Measurements from ENCODE around the gene PTTG1IP2.

The PTTG1IP2 gene

DNA sequence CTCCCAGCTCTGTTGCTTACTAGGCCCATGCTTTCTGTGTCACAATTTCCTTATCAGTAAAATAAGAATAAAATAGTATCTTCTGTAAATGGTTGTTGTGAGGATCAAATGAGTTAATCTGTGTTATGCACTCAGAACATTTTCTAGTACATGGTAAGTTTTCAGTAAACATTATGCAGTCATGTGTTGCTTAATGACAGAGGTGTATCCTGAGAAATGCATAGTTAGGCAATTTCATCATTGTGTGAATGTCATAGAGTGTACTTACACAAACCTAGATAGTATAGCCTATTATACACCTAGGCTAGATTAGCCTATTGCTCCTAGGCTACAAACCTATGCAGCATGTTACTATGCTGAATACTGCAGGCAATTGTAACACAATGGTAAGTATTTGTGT lies 4.4 kb downstream of the PTTG1IP2 start:
- Histone ChIP-seq H3K27me3 (ENCODE audit: control insufficient read depth in 5 of 5, insufficient read depth in 4 of 5, low read length in 5 of 5) (no peaks in the 10 kb centered on the region), H3K4me3 (ENCODE audit: low read depth in 1 of 5, low read length in 5 of 5) (no peak overlapping the region), H3K27ac (ENCODE audit: low read depth, low read length) (no peak overlapping the region), H3K9ac (ENCODE audit: low read length in 5 of 5) (no peak overlapping the region), H3K9me3 (ENCODE audit: control insufficient read depth in 5 of 5, low read length in 5 of 5) (no peaks in the 10 kb centered on the region), H3K36me3 (ENCODE audit: control insufficient read depth in 5 of 5, insufficient read depth in 5 of 5, low read length in 5 of 5) (no peaks in the 10 kb centered on the region), H3K4me1 (ENCODE audit: control insufficient read depth in 5 of 5, insufficient read depth in 5 of 5, low read length in 5 of 5) (peaks cover 0 to 6% (median 2%) of the 10 kb centered on the region in 5 donors)

DNA sequence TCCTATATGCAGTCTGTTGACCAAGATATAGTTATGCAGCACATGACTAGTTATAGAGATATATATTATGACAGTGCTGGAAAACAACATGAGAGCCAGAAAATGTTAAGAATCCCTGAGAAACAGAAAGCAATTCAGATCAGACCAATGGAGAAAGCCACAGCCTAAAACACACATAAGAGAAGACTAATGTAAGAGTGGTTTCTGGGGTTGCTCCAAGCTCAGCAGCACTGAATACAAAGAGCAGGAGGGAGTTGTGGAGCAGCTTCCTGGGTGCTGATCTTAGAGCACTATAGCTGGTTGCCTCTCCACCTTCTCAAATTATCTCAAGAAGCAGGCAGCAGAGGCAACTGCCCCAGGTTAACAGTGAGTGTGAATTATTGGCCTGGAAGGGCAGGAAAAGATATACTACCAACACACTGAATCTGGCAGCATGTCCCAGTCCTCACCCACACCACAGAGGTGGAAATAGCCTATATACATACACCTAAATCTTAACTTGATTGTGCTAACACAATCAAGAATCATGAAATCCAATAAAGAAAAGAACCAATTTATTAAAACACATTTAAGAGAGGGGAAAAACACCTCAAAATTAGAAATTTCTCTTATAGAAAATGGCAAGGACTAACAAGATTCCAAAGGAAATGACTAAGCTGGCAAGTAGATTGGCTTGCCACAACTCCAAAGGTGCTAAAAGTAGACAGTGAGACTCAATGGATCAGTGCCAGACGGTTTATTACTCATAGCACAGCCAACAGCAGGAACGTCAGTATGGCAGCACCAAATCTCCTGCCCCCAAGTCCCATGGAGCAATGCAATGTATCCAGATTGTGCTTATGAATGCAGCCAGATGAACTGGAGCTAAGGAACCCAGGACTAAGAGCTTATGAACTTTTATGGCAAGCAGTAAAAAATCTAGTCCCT lies 5.1 kb downstream of the PTTG1IP2 start:
- Histone ChIP-seq H3K4me1 (ENCODE audit: control insufficient read depth in 5 of 5, insufficient read depth in 5 of 5, low read length in 5 of 5) (peaks cover 0 to 12% (median 2%) of the 10 kb centered on the region in 5 donors), H3K27ac (ENCODE audit: low read depth, low read length) (no peak overlapping the region)

DNA sequence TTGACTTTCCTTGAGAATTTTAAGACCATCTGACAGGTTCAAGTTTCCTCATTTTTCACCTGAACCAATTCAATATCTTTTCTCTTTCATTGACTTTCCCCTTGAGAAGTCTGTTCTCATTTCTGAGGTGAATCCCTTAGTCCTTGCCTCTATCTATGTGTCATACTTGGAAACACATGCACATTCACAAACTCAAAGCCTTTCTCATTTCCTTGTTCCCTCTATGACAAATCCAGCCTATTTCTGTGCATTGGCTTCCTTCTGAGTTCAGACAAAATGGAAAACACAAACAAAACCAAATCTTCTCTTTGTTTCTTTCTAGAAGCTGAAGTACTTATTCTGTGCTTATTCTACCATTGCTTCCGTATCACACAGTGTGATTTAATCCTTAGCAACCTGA lies 13.8 kb downstream of the PTTG1IP2 start:
- Histone ChIP-seq H3K4me1 (ENCODE audit: control insufficient read depth in 5 of 5, insufficient read depth in 5 of 5, low read length in 5 of 5) (peaks cover 0 to 9% (median 0%) of the 10 kb centered on the region in 5 donors), H3K9ac (ENCODE audit: low read length in 5 of 5) (no peak overlapping the region), H3K27ac (ENCODE audit: low read depth, low read length) (no peak overlapping the region), H3K9me3 (ENCODE audit: control insufficient read depth in 5 of 5, low read length in 5 of 5) (no peaks in the 10 kb centered on the region), H3K27me3 (ENCODE audit: control insufficient read depth in 5 of 5, insufficient read depth in 4 of 5, low read length in 5 of 5) (no peaks in the 10 kb centered on the region), H3K36me3 (ENCODE audit: control insufficient read depth in 5 of 5, insufficient read depth in 5 of 5, low read length in 5 of 5) (no peaks in the 10 kb centered on the region), H3K4me3 (ENCODE audit: low read depth in 1 of 5, low read length in 5 of 5) (no peak overlapping the region)

More for the DNA sequence above, 5.1 kb downstream of the PTTG1IP2 start:
- no peak overlapping the region for H3K4me3 ChIP-seq (ENCODE audit: low read depth in 1 of 5, low read length in 5 of 5)
- H3K27me3 ChIP-seq (ENCODE audit: control insufficient read depth in 5 of 5, insufficient read depth in 4 of 5, low read length in 5 of 5), result no peaks in the 10 kb centered on the region
- H3K9me3 ChIP-seq (ENCODE audit: control insufficient read depth in 5 of 5, low read length in 5 of 5), result no peaks in the 10 kb centered on the region
- no peak overlapping the region for H3K9ac ChIP-seq (ENCODE audit: low read length in 5 of 5)
- H3K36me3 ChIP-seq (ENCODE audit: control insufficient read depth in 5 of 5, insufficient read depth in 5 of 5, low read length in 5 of 5), result no peaks in the 10 kb centered on the region

DNA sequence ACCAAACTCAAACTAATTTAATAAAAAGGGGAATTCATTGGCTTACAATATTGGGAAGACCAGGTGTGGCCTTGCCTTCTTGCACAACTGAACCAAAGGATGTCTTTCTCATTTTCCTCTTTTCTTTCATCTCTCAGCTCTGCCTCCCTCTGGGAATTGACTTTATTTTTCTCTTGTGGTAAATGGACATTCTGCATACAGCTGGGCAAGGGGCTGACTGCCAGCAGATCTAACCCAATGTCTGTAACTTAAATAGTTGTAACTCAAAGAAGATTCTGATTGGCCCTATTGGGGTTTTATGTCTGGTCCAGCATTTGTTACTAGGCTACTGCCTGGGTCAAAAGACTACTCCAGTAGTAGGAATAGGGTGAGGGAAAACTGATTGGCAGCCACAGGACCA lies 15.3 kb downstream of the PTTG1IP2 start:
- Histone ChIP-seq H3K27ac (ENCODE audit: low read depth, low read length) (no peak overlapping the region), H3K9ac (ENCODE audit: low read length in 5 of 5) (no peak overlapping the region), H3K4me1 (ENCODE audit: control insufficient read depth in 5 of 5, insufficient read depth in 5 of 5, low read length in 5 of 5) (no peaks in the 10 kb centered on the region), H3K36me3 (ENCODE audit: control insufficient read depth in 5 of 5, insufficient read depth in 5 of 5, low read length in 5 of 5) (no peaks in the 10 kb centered on the region), H3K9me3 (ENCODE audit: control insufficient read depth in 5 of 5, low read length in 5 of 5) (no peaks in the 10 kb centered on the region), H3K4me3 (ENCODE audit: low read depth in 1 of 5, low read length in 5 of 5) (no peak overlapping the region), H3K27me3 (ENCODE audit: control insufficient read depth in 5 of 5, insufficient read depth in 4 of 5, low read length in 5 of 5) (no peaks in the 10 kb centered on the region)

DNA sequence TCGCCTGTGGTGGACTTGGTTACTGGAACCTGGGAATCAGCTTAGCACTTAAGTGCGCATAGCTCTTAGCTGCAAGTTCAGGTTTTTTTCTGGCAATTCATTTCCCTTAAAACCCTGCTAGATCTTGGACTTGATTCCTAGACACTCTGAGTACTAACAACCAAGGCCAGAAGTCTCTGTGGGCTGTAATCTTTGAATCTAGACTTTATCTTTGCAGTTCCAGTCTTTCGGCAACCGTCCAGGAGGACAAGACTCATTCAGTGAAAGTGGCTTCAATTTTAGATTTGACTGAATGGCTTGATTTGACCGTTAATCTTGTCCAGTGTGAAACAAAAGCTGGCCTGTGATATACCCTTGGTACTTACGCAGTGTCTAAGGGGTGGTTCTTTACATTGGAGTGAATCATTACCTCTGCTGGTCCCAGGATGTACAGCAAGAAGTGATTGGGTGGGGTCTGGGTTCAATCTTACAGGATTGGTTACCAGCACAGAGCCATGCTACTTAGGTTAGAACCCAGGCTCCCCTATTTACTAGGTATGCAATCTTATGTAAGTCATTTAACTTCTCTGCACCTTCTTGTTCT lies 16.4 kb downstream of the PTTG1IP2 start:
- H3K9me3 ChIP-seq (ENCODE audit: control insufficient read depth in 5 of 5, low read length in 5 of 5), result no peaks in the 10 kb centered on the region
- no peak overlapping the region for H3K4me3 ChIP-seq (ENCODE audit: low read depth in 1 of 5, low read length in 5 of 5)
- no peaks in the 10 kb centered on the region for H3K27me3 ChIP-seq (ENCODE audit: control insufficient read depth in 5 of 5, insufficient read depth in 4 of 5, low read length in 5 of 5)
- H3K9ac ChIP-seq (ENCODE audit: low read length in 5 of 5), result no peak overlapping the region
- no peaks in the 10 kb centered on the region for H3K4me1 ChIP-seq (ENCODE audit: control insufficient read depth in 5 of 5, insufficient read depth in 5 of 5, low read length in 5 of 5)
- no peaks in the 10 kb centered on the region for H3K36me3 ChIP-seq (ENCODE audit: control insufficient read depth in 5 of 5, insufficient read depth in 5 of 5, low read length in 5 of 5)
- no peak overlapping the region for H3K27ac ChIP-seq (ENCODE audit: low read depth, low read length)

DNA sequence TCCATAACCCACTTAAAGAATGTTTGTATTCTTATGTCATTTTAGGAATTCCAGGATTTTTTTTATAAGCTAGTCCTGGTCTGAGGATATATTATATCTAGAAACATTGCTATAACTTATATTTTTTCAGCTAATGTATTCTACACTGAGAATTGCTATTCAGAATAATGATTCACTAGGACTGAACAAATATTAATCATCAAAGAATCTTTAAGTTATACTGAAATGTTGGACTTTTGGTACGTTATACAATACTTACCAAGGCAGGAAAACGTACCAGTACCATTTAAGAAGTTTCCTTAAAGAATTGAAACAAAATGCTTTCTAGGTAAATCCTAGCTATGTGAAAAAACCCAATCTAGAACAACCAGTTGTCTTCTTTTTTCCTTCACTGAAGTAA lies 18.4 kb downstream of the PTTG1IP2 start:
- Histone ChIP-seq H3K36me3 (ENCODE audit: control insufficient read depth in 5 of 5, insufficient read depth in 5 of 5, low read length in 5 of 5) (no peaks in the 10 kb centered on the region), H3K9ac (ENCODE audit: low read length in 5 of 5) (no peak overlapping the region), H3K9me3 (ENCODE audit: control insufficient read depth in 5 of 5, low read length in 5 of 5) (no peaks in the 10 kb centered on the region), H3K4me1 (ENCODE audit: control insufficient read depth in 5 of 5, insufficient read depth in 5 of 5, low read length in 5 of 5) (no peaks in the 10 kb centered on the region), H3K27me3 (ENCODE audit: control insufficient read depth in 5 of 5, insufficient read depth in 4 of 5, low read length in 5 of 5) (no peaks in the 10 kb centered on the region), H3K4me3 (ENCODE audit: low read depth in 1 of 5, low read length in 5 of 5) (no peak overlapping the region), H3K27ac (ENCODE audit: low read depth, low read length) (no peak overlapping the region)

DNA sequence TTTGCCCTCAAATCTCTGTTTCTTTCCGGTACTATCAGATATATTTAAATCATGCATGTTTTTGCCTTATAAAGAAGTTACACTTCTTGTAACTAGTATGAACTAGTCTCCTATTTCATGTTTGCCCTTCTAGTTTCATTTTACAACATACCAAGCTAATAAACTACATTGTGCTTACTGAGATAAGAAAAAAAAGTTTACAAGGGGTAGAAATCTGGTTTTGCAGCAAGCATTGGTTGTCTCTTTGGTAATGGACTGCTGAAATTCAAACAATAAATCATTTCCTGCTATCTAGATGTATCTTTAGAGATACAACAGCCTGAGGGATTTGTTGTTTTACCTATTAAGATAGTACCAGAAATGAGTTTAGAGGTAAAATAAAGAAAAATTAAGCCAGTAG lies 18.8 kb downstream of the PTTG1IP2 start:
- Histone ChIP-seq H3K27ac (ENCODE audit: low read depth, low read length) (no peak overlapping the region), H3K9ac (ENCODE audit: low read length in 5 of 5) (no peak overlapping the region), H3K4me1 (ENCODE audit: control insufficient read depth in 5 of 5, insufficient read depth in 5 of 5, low read length in 5 of 5) (no peaks in the 10 kb centered on the region), H3K36me3 (ENCODE audit: control insufficient read depth in 5 of 5, insufficient read depth in 5 of 5, low read length in 5 of 5) (no peaks in the 10 kb centered on the region), H3K9me3 (ENCODE audit: control insufficient read depth in 5 of 5, low read length in 5 of 5) (no peaks in the 10 kb centered on the region), H3K4me3 (ENCODE audit: low read depth in 1 of 5, low read length in 5 of 5) (no peak overlapping the region), H3K27me3 (ENCODE audit: control insufficient read depth in 5 of 5, insufficient read depth in 4 of 5, low read length in 5 of 5) (no peaks in the 10 kb centered on the region)

DNA sequence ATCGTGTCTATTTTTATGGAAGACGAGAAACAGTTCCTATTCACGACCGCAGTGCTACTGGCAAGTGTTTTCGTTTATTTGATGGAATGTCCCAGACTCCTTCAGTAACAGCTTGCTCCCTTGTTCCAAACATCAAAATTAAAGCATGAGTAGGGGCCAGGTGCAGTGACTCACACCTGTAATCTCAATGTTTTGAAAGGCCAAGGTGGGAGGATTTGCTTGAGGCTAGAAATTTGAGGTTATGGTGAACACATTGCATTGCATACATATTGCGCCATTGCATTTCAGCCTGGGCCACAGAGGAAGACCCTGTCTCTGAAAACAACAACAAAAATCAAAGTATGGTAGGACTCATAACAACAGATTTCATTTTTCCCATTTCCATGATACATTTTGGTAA lies 22.8 kb downstream of the PTTG1IP2 start:
- no peaks in the 10 kb centered on the region for H3K36me3 ChIP-seq (ENCODE audit: control insufficient read depth in 5 of 5, insufficient read depth in 5 of 5, low read length in 5 of 5)
- H3K4me3 ChIP-seq (ENCODE audit: low read depth in 1 of 5, low read length in 5 of 5), result no peak overlapping the region
- no peaks in the 10 kb centered on the region for H3K9me3 ChIP-seq (ENCODE audit: control insufficient read depth in 5 of 5, low read length in 5 of 5)
- H3K9ac ChIP-seq (ENCODE audit: low read length in 5 of 5), result no peak overlapping the region
- H3K27ac ChIP-seq (ENCODE audit: low read depth, low read length), result no peak overlapping the region
- H3K4me1 ChIP-seq (ENCODE audit: control insufficient read depth in 5 of 5, insufficient read depth in 5 of 5, low read length in 5 of 5), result no peaks in the 10 kb centered on the region
- no peaks in the 10 kb centered on the region for H3K27me3 ChIP-seq (ENCODE audit: control insufficient read depth in 5 of 5, insufficient read depth in 4 of 5, low read length in 5 of 5)

DNA sequence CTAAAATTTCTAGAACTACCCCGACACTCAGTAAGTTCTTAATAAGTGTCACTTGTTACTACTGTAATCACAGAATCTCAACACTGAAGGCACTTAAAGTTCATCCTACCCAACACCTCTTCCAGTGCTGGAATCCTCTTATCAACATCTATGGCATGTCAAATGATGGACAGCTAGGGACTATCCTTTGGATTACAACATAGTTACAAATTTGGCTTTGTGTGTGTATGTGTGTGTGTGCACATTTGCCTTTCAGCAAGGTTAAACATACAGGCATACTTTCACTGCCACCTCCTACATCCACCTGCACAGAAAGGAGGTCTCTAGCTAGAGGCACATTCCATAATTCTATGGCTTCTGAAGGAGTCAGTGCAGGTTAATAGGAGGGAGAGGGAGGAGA lies 25.8 kb downstream of the PTTG1IP2 start:
- Histone ChIP-seq H3K36me3 (ENCODE audit: control insufficient read depth in 5 of 5, insufficient read depth in 5 of 5, low read length in 5 of 5) (no peaks in the 10 kb centered on the region), H3K27me3 (ENCODE audit: control insufficient read depth in 5 of 5, insufficient read depth in 4 of 5, low read length in 5 of 5) (no peaks in the 10 kb centered on the region), H3K9ac (ENCODE audit: low read length in 5 of 5) (no peak overlapping the region), H3K9me3 (ENCODE audit: control insufficient read depth in 5 of 5, low read length in 5 of 5) (no peaks in the 10 kb centered on the region), H3K4me1 (ENCODE audit: control insufficient read depth in 5 of 5, insufficient read depth in 5 of 5, low read length in 5 of 5) (no peaks in the 10 kb centered on the region), H3K4me3 (ENCODE audit: low read depth in 1 of 5, low read length in 5 of 5) (no peak overlapping the region), H3K27ac (ENCODE audit: low read depth, low read length) (no peak overlapping the region)

DNA sequence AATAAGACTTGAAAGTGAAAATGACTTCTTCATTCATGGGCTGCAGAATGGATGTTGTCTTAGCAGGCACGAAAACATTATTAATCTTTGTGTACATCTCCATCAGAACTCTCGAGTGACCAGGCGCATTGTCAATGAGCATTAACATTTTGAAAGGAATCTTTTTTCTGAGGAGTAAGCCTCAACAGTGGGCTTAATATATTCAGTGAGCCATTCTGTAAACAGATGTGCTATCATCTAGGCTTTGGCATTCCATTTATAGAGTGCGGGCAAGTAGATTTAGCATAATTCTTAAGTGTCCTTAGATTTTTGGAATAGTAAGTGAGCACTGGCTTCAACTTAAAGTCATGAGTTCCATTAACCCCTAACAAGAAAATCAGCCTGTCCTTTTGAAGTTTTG lies 33.1 kb downstream of the PTTG1IP2 start:
- Histone ChIP-seq H3K27ac (ENCODE audit: low read depth, low read length) (no peak overlapping the region), H3K4me3 (ENCODE audit: low read depth in 1 of 5, low read length in 5 of 5) (no peak overlapping the region), H3K9ac (ENCODE audit: low read length in 5 of 5) (no peak overlapping the region), H3K4me1 (ENCODE audit: control insufficient read depth in 5 of 5, insufficient read depth in 5 of 5, low read length in 5 of 5) (no peaks in the 10 kb centered on the region), H3K36me3 (ENCODE audit: control insufficient read depth in 5 of 5, insufficient read depth in 5 of 5, low read length in 5 of 5) (no peaks in the 10 kb centered on the region), H3K9me3 (ENCODE audit: control insufficient read depth in 5 of 5, low read length in 5 of 5) (no peaks in the 10 kb centered on the region), H3K27me3 (ENCODE audit: control insufficient read depth in 5 of 5, insufficient read depth in 4 of 5, low read length in 5 of 5) (no peaks in the 10 kb centered on the region)

Data from subcutaneous abdominal adipose tissue (tissue), 5 donors.